GM12878 (cell line): Measurements from ENCODE around the gene HK2. TPM values are rescaled to one million over a fixed set of nuclear protein-coding genes. Genes with fewer than 3 reads are reported as not detected.

Source experiments
- ATAC-seq: fragments of 200-7000 bp; cut with Tn5 transposase; 3 replicates; pipeline ENCODE4 v1.9.1; 2020; ENCODE audit warnings: mild to moderate bottlenecking, moderate library complexity
- BruUV-seq: library from RNA; stranded (reverse); fragments of 400-500 nt; replicated peaks from 2 replicates; lab custom pipeline; 2021; lab: Mats Ljungman, UMichigan
- CTCF ChIA-PET: fragments of 300-600 bp; sonication (Branson Sonifier 250); formaldehyde crosslinking; extraction: SDS; loops from one replicate; lab custom pipeline; 2021; ENCODE audit warnings: inconsistent platforms; lab: Yijun Ruan, JAX
- POLR2A ChIA-PET: fragments of 350-600 bp; formaldehyde crosslinking; extraction: SDS; loops from one replicate; lab custom pipeline; 2021; ENCODE audit warnings: inconsistent platforms; lab: Charles Lee
- RAD21 ChIA-PET: fragments of 300-600 bp; sonication (Branson Sonifier 250); formaldehyde crosslinking; loops from one replicate; lab custom pipeline; 2023; ENCODE audit warnings: antibody characterized with exemption; ENCODE audit not compliant: unreplicated experiment; lab: Charles Lee
- SMC1A ChIA-PET: fragments of 300-600 bp; sonication (Branson Sonifier 250); formaldehyde crosslinking; loops from one replicate; lab custom pipeline; 2023; ENCODE audit not compliant: unreplicated experiment, uncharacterized antibody; lab: Charles Lee
- DNase-seq: peaks from one replicate; pipeline ENCODE4 v3.0.0-alpha.2; 2011; ENCODE audit warnings: low read depth, low spot score
- FAIRE-seq: peaks from 3 replicates; lab custom pipeline; 2011; peaks lifted over from hg19 to GRCh38; lab: Jason Lieb, UNC
- H2AFZ ChIP-seq: 2 replicates; pipeline ENCODE4 v1.6.0; 2011; ENCODE audit warnings: low read depth, low read length, control low read depth; ENCODE audit not compliant: control insufficient read depth
- H3K27ac ChIP-seq: 2 replicates; pipeline ENCODE4 v1.5.1; 2011; ENCODE audit warnings: control low read depth; ENCODE audit not compliant: control insufficient read depth, insufficient read depth
- H3K27me3 ChIP-seq, 2 experiments: replicated peaks in 1 of 2; 2 replicates each; pipeline versions ENCODE4 v1.6.0 to v1.6.1; 2011; ENCODE audit warnings: low read length in 1 of 2; ENCODE audit not compliant: control insufficient read depth in 2 of 2, insufficient read depth in 2 of 2
- H3K36me3 ChIP-seq, 2 experiments: 2 replicates each; pipeline ENCODE4 v1.5.1; 2011; ENCODE audit warnings: low read length in 1 of 2; ENCODE audit not compliant: control insufficient read depth in 2 of 2, insufficient read depth in 2 of 2
- H3K4me1 ChIP-seq: 2 replicates; pipeline ENCODE4 v1.6.1; 2011; ENCODE audit warnings: mild to moderate bottlenecking, low read length, moderate library complexity, mixed read lengths; ENCODE audit not compliant: control insufficient read depth, insufficient read depth
- H3K4me2 ChIP-seq: 2 replicates; pipeline ENCODE4 v1.6.0; 2011; ENCODE audit warnings: control low read depth; ENCODE audit not compliant: control insufficient read depth, insufficient read depth
- H3K4me3 ChIP-seq: fragments of 200-600 bp; sonication (generic); 2 replicates; pipeline ENCODE4 v1.5.1; 2016
- H3K79me2 ChIP-seq: 2 replicates; pipeline ENCODE4 v1.6.0; 2011; ENCODE audit warnings: low read length; ENCODE audit not compliant: control insufficient read depth, insufficient read depth
- H3K9ac ChIP-seq: 2 replicates; pipeline ENCODE4 v1.8.0; 2011; ENCODE audit warnings: low read length, control low read depth, mixed read lengths; ENCODE audit not compliant: control insufficient read depth, insufficient read depth
- H3K9me3 ChIP-seq: replicated peaks from 3 replicates; pipeline ENCODE4 v1.5.1; 2011; ENCODE audit warnings: mild to moderate bottlenecking, low read length; ENCODE audit not compliant: control insufficient read depth, insufficient read depth
- H4K20me1 ChIP-seq: 2 replicates; pipeline ENCODE4 v1.6.0; 2011; ENCODE audit not compliant: control insufficient read depth, insufficient read depth
- ASH2L ChIP-seq: fragments of 300-600, 200-600 bp; sonication (generic); IDR thresholded peaks from 2 replicates; pipeline ENCODE4 v1.6.1; 2017; ENCODE audit warnings: low read depth, mild to moderate bottlenecking, borderline replicate concordance
- CEBPZ ChIP-seq: fragments of 150-350 bp; IDR thresholded peaks from 2 replicates; pipeline ENCODE4 v1.6.1; 2016; ENCODE audit warnings: low read depth, low read length
- CHD2 ChIP-seq: IDR thresholded peaks from 2 replicates; pipeline ENCODE4 v1.6.1; 2011; ENCODE audit warnings: low read depth, low read length, improper control_type of control experiment, borderline replicate concordance
- FOXK2 ChIP-seq: fragments of 450-650 bp; IDR thresholded peaks from 2 replicates; pipeline ENCODE4 v1.6.1; 2017; ENCODE audit warnings: mild to moderate bottlenecking, moderate library complexity
- FOXM1 ChIP-seq: IDR thresholded peaks from 2 replicates; pipeline ENCODE4 v1.6.1; 2012; ENCODE audit warnings: low read depth, mild to moderate bottlenecking, inconsistent platforms, low read length, moderate library complexity
- HDAC2 ChIP-seq: fragments of 200-600 bp; sonication (generic); IDR thresholded peaks from 2 replicates; pipeline ENCODE4 v1.6.1; 2017
- HDGF ChIP-seq: fragments of 450-650 bp; IDR thresholded peaks from 2 replicates; pipeline ENCODE4 v1.6.1; 2016; ENCODE audit warnings: antibody characterized with exemption
- KDM1A ChIP-seq: fragments of 200-600 bp; sonication (generic); IDR thresholded peaks from 2 replicates; pipeline ENCODE4 v1.6.1; 2016; ENCODE audit warnings: borderline replicate concordance
- MAX ChIP-seq: IDR thresholded peaks from 2 replicates; pipeline ENCODE4 v1.6.1; 2012; ENCODE audit warnings: low read depth, low read length, improper control_type of control experiment
- MTA2 ChIP-seq: fragments of 450-650 bp; IDR thresholded peaks from 2 replicates; pipeline ENCODE4 v1.6.1; 2016; ENCODE audit warnings: low read depth, mild to moderate bottlenecking, moderate library complexity
- NR2F1 ChIP-seq: fragments of 450-650 bp; conservative IDR thresholded peaks from 2 replicates; pipeline ENCODE4 v1.6.1; 2017; ENCODE audit warnings: mild to moderate bottlenecking
- USF2 ChIP-seq: IDR thresholded peaks from 2 replicates; pipeline ENCODE4 v1.6.1; 2011; ENCODE audit warnings: low read depth, low read length, improper control_type of control experiment, borderline replicate concordance
- ZNF217 ChIP-seq: fragments of 450-650 bp; IDR thresholded peaks from 2 replicates; pipeline ENCODE4 v1.6.1; 2017; ENCODE audit warnings: antibody characterized with exemption, mild to moderate bottlenecking
- ZNF592 ChIP-seq: fragments of 450-650 bp; IDR thresholded peaks from 2 replicates; pipeline ENCODE4 v1.6.1; 2017; ENCODE audit warnings: mild to moderate bottlenecking, moderate library complexity
- ZSCAN29 ChIP-seq: fragments of 450-650 bp; IDR thresholded peaks from 2 replicates; pipeline ENCODE4 v1.6.1; 2017; ENCODE audit warnings: mild to moderate bottlenecking, moderate library complexity
- WGBS: methylation state at CpG from one replicate; pipeline ENCODE4 v1.1.6; 2016; ENCODE audit warnings: low lambda C conversion rate; ENCODE audit not compliant: insufficient replicate concordance, insufficient coverage; ENCODE audit errors: missing lambda C conversion rate; 5-methylcytosine and 5-hydroxymethylcytosine counted together
- in situ Hi-C: fragments of 300-500 bp; cut with MboI; formaldehyde crosslinking; loops from 9 replicates; pipeline ENCODE4 v1.14.3; 2018; ENCODE audit warnings: mixed read lengths
- intact Hi-C: fragments of 100-400 bp; cut with micrococcal nuclease; formaldehyde crosslinking; loops from one replicate; pipeline ENCODE4 v1.14.2; 2022; ENCODE audit not compliant: unreplicated experiment
- polyA plus RNA-seq, 11 experiments: library from polyadenylated mRNA; depleted of rRNA in 4 of 11; unstranded in 6 of 11; stranded (reverse) in 5 of 11; fragments of >200 nt; fragmentation: Nextera tagmentation in 4 of 11; fragmentation: Illumina TruSeq in 1 of 11; extraction: Ambion mirVana in 4 of 11; extraction: Trizol in 1 of 11; gene quantifications; 1 replicate in 1 of 11; 2 replicates in 10 of 11; pipeline versions ENCODE4 v1.2.1 to v1.2.3, GENCODE V29; 2011 to 2016; ENCODE audit warnings: inconsistent platforms in 2 of 11, missing spikeins in 2 of 11, low read depth in 1 of 11
- total RNA-seq, 4 experiments: library from RNA; depleted of rRNA in 3 of 4; stranded (reverse); fragments of >200 nt in 3 of 4; fragmentation: Illumina TruSeq in 1 of 4; extraction: Trizol in 1 of 4; gene quantifications; 2 replicates each; pipeline versions ENCODE4 v1.2.1 to v1.2.3, GENCODE V29; 2013 to 2021

Gene HK2
- total and polyA plus RNA-seq, 10 of the 15 experiments (the other 5 are each of a cell fraction or from before 2014, with no cell fraction given) = 5.0 to 73.1 (median 20.2) TPM

DNA sequence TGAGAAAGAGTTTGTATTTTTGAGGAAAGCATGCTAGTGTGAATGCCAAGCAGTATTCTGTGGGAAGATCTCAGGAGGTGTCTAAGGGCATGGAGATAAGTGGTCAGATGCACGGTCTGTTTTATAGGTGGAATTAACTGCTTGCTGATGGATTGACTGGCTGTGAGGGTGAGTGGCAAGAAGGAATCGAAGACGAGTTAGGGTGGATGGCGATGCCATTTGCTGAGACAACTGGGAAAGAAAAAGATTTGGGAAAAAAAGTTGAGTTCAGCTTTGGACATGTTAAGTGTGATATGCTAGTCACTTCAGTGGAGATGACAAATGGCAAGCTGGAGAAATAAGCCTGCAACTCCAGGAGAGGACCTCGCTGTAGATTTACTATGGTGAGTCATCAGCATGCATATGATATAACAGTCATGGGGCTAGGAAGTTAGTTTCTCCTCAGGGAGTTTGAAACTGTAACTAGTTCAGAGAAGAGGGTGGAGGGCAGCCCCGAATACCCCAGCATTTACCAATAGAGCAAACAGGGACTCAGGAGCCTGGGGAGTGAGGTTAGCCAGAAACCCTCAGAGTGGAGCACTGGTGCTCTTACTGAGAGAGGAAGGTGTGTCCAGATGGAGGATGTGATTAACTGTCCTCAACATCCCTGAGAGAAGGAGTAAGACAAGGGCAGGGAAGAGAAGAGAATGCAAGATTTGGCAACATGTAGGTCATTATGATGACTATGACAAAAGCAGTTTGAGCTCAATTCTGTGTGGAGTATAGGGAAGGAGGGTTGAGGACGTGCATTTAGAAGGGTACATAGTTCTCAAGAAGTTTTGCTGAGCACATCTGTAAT is 2.0 kb upstream of the HK2 start:
- Histone ChIP-seq H3K4me1 (peaks cover 6% of the 10 kb centered on the region), H3K27me3 (no peaks in the 10 kb centered on the region), H3K4me2 (no peak overlapping the region), H3K36me3 (no peaks in the 10 kb centered on the region), H3K9ac (no peak overlapping the region), H3K4me3 (no peak overlapping the region), H3K9me3 (no peaks in the 10 kb centered on the region; the same call in 2 of the 3 replicates), H2AFZ (no peak overlapping the region), H3K79me2 (peaks cover 31% of the 10 kb centered on the region), H4K20me1 (0 out of 2 replicates have a peak, but pooled peaks cover 4% of the 10 kb centered on the region), H3K27ac (no peak overlapping the region)
- ChIA-PET POLR2A (interaction anchor here (0.6 to 1.4 kb wide), 2 partner anchors 8 to 117 kb away, joined by 3 to 7 read pairs; no protein-coding TSS in a partner anchor), RAD21 (interaction anchor here (0.6 kb wide), 1 partner anchor 634 kb away, joined by 3 read pairs; no protein-coding TSS in a partner anchor), CTCF (interaction anchor here (1.3 to 1.4 kb wide), 2 partner anchors 10 to 43 kb away, joined by 3 to 5 read pairs; no protein-coding TSS in a partner anchor), SMC1A (interaction anchor here (0.8 to 1.4 kb wide), 2 partner anchors 10 to 16 kb away, joined by 3 read pairs; no protein-coding TSS in a partner anchor)
- 56% methylated on average over 7 of the region's 7 CpGs for WGBS
- in situ Hi-C loops = no loop called here
- DNase-seq = no peak
- ATAC-seq = no peak
- FAIRE-seq = no peak
- no TSS peak for BruUV-seq
- intact Hi-C loops = no loop called here
- TF ChIP-seq ZNF592 (no peak), NR2F1 (no peak), ASH2L (no peak), HDGF (no peak), ZNF217 (no peak), CHD2 (no peak), CEBPZ (no peak), MAX (no peak), FOXM1 (no peak), HDAC2 (no peak), USF2 (no peak), MTA2 (no peak), FOXK2 (no peak), ZSCAN29 (no peak), KDM1A (no peak)
